GM19468 (cell line): ENCODE data around the gene BTBD6.

Experiments used
- ATAC-seq: cut with Tn5 transposase; IDR thresholded peaks from one replicate; pipeline ENCODE4 v1.9.1; 2021; ENCODE audit warnings: mild to moderate bottlenecking, moderate library complexity, moderate number of reproducible peaks; ENCODE audit not compliant: unreplicated experiment; ENCODE audit errors: extremely low read depth

Gene BTBD6

DNA sequence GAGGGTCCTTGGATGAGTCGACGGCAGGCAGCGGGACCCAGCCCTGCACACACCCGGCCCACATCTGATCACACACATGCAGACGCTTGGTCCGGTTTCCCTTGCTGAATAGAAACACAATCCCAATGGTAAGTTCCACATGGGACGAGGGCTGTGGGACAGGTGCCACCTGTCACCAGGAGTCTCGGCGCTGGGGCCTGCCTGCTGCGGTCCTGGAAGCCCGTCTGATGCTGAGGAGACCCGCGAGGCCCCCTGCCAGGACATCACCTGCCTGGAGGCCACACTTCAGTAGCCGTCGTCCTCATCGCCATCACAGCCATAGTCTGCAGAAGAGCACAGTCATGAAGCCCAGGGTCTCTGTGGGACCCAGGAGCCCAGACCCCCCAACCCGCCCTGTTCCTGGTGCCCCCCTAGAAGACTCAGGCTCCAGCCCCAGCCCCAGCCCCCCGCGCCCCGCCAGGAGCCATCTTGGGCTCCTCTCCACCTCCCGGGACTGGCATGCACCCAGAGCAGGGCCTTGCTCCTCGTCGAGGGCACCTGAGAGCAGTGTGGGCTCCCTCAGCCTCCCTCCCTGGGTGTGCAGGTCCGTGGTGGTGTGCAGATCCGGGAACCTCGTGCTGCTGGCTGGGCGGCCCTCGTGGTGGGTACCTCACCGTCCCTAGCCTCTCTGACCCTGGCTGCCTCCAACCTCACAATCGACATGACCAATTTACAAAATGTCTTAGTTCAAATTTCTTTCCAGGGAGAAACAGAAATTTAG, 37.9 kb upstream of the BTBD6 start:
- no peak for ATAC-seq

DNA sequence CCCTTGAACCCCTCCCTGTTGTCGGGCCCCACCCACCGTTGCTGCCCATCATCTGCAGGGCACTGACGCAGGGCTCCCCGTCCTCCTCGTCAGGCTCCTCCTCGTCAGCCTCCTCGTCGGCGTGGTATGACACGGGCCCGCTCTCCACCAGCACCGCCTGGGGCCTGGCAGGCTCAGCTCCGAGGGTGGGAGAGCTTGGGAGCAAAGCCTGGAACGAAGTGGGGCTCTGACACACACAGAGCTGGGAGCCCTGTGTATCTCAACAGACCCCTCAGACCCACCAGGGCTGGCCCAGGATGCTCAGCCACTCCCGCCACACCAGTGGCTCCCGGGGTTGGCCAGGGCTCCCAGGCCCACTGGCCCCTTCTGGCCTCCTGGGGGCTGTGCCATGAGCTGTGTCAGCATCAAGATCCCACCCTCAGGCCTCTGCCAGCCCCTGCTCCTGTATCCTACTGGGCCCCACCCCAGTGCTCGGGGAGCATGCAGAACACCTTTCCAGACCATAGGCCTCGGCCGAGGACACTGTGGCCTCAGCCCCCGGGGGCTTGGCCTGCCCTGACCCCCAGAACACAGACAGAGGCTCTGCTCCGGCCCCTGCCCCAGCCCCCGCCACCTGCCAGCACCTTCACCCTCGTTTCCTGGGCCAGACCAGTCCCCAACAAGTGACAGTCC, 37.1 kb upstream of the BTBD6 start:
- no peak for ATAC-seq

DNA sequence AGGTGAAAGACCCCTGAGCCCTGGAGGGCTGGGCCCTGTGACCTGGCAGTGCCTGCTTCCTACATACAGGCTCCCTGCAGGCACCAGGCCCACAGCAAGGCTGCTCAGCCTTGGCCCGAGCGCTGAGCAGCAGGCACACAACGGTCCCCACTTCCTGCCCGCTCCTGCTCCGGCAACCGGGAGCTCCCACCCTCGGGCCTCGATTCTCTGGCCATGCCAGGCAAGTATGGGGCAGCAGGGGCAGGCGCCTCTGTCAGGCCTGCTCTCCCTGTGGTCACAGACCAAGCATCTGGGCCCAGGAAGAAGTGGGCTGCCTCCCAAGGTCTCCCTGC, 36.6 kb upstream of the BTBD6 start:
- no peak for ATAC-seq

DNA sequence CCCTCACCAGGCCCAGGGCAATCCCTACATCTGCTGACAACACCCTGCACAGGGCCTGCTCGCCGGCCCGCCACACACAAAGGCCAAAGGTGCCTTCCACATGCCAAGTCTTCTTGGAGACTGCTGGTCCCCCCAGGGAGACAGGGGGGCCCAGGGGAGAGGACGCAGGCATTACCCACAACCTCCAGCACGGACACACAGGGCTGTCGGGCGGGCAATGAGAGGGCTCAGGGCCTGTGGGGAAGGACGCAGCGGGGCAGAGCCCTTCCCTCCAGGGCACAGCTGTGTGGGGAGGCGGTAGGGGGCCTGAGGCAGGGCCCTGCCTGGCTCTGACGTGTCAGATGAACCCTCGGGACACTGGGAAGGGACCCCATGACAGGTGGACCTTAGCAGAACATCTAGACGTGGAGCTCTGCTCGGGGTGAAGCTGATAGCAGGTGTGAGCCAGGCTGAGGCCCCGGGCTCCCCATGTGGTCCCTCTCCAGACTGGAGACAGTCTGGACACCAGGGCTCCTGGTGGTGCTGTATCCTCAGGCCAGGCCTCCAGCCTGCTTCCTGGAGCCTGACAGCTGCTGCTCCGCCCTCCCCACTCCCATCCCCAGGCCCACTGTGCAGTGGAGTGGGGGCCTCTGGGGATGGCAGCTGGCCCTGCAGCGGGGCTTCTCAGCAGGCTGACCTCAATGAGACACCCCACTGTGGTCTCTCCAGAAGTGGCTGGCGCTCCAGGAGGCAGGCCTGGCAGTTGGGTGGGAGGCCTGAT, 35.6 kb upstream of the BTBD6 start:
- no peak for ATAC-seq

DNA sequence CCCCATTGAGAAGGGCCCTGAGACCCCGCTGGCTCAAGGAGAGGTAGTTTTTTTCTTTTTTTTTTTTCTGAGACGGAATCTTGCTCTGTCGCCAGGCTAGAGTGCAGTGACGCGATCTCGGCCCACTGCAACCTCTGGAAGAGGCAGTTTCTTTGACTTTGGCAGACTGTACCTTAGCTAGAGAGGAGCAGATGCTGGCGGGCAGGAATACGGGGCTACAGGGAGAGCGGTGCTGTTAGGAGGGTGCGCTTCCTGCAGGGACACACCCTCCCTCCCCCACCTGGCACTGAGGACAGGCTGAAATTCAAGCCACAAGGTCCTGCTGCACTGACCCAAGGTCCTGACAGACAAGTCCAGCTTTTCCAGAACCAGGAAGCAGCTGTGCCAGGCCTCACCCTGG, 35.0 kb upstream of the BTBD6 start:
- no peak for ATAC-seq

DNA sequence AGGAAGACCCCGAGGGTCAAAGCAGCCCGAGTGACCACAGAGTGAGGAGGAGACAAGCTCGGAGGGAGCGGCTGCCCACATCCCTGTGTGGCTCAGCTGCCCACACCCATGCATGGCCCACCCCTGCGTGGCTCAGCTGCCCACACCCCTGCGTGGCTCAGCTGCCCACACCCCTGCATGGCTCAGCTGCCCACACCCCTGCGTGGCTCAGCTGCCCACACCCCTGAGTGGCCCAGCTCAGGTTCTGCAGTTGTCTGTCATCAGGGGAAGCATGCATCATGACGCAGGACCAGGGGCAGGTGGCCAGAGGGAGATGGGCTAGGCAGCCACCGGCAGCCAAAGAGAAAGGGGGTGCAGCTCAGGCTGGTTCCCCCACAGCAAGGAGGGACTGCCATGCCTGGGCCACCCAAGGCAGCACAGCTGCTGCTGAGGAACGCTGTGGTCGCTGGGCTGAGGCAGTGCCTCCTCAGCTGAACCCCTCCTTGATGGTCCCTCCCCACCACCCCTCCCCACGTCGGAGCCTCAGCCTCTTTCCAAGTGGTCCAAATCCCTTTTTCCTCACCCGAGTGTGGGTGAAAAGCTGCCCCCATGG, 33.9 kb upstream of the BTBD6 start:
- ATAC-seq, result no peak

DNA sequence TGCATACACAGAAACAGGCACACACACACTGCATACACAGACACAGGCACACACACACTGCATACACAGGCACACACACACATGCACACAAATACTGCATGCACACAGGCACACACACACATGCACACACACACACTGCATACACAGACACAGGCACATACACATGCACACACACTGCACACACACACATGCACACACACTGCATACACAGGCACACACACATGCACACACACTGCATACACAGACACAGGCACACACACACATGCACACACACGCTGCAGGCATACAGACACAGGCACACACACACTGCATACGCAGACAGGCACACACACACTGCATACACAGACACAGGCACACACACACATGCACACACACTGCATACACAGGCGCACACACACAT, 32.7 kb upstream of the BTBD6 start:
- no peak for ATAC-seq

DNA sequence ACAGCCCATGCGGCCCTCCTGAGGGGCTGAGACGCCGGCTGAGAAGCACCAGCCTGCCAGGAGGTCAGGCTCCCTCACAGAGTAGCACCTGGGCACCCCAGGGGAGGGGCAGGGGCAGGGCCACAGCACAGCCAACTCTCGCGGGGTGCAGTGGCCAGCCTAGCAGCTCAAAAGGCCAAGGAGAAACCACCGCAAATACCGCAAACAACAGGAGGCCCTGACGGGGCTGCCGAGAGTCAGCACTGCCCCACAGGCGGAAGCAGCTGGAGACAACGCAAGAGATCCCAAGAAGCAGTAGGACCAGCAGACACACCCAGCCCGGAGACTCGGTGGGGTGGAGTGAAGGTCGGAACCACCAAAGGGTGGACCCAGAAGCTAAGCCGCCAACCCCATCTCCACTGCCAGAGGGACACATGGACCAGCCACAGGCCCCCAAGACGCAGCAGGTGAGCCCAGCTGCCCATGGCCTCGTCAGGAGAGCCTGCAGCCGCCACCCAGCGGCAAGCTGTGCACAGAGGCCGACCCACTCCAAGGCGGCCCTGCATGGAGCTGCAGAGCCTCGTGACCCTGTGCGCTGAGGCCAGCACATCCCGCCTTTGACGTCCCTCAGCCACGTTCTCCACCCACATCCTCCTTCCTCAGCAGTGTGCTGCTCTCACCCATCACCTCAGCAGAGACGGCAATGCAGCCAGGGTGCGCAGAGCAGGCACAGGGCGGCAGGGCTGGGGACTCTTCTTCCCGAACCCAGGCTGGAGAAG, 31.7 kb upstream of the BTBD6 start:
- no peak for ATAC-seq

DNA sequence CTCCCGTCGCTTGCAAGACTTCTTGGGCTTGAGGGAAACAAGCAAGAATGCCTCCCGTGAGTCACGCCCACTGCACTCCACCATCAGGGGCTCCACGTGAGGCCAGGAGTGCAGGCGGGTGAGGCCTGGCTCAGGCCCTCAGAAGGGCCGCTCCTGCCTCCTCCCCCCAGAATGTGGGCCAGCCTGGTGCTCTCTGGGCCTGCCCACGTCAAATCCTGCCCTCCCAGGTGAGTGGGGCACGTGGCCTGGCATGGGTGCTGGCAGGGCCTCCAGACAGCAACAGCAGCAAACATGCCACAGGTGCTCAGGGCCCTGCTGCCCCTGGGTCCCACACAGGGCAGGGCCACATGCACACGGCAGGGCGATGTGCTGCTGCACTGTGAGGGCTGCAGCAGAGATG, 30.6 kb upstream of the BTBD6 start:
- no peak for ATAC-seq

DNA sequence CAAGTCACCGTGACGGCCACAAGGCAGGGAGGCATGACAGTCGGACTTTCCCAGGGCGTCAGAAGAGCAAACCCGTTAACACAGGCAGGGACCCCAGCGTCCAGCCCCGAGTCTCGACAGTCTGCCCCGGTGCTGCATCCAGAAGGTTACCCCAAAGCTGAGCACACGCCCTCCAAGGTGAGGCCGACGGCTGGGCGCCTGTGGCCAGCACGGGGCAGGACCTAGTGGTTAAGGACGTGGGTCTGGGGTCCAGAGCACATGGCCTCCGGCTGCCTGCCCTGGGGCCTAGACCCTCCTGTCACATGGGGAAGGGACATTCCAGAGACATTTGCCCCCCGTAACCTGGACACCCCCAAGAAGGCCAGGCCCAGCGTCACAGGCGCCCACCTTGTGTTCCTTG, 29.7 kb upstream of the BTBD6 start:
- ATAC-seq, result no peak

DNA sequence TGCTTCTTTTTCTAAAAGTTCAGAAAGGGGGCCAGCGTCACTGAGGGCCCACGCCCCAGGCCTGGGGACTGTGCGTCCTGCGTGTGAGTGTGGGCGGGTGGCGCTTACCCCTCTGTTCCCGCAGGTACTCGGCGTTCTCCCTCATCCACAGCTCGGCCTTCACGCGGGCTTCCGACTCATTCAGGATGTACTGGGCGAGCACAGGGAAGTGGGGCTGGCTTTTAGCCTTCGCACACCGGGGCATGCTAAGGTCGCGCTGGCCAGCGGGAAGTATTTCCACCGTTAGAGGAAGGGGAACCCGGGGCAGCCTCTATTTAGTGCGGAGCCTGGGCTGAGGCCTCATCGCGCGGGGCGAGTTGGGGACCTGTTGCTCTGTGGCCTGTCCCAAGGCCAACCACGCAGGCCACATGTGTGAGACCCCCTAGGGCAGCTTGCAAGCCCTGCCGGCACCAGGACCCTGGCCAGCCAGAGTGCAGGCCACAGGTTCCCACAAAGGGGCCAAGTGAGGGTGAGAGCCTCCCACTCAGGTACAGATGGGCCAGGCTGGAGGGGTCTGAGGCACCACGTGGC, 29.2 kb upstream of the BTBD6 start:
- ATAC-seq, result no peak

DNA sequence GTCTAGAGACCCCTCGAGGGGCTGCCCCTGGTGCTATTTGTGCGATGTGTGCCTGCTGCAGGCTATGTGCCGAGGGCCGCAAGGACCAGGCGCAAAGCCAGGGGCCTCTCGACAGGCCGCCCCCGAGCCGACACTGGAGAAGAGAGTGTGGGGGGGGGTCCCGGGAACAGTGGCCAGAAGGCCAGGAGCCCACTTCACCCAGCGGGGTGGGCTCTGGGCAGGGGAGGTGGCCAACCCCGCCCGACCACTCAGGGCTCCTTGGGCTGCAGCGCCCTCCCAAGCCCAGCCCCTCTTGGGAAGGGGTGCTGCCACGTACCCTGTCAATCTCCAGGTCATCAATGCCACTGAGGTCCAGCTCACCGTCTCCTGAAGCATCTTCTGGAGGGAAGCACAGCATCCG, 28.6 kb upstream of the BTBD6 start:
- ATAC-seq, result no peak

DNA sequence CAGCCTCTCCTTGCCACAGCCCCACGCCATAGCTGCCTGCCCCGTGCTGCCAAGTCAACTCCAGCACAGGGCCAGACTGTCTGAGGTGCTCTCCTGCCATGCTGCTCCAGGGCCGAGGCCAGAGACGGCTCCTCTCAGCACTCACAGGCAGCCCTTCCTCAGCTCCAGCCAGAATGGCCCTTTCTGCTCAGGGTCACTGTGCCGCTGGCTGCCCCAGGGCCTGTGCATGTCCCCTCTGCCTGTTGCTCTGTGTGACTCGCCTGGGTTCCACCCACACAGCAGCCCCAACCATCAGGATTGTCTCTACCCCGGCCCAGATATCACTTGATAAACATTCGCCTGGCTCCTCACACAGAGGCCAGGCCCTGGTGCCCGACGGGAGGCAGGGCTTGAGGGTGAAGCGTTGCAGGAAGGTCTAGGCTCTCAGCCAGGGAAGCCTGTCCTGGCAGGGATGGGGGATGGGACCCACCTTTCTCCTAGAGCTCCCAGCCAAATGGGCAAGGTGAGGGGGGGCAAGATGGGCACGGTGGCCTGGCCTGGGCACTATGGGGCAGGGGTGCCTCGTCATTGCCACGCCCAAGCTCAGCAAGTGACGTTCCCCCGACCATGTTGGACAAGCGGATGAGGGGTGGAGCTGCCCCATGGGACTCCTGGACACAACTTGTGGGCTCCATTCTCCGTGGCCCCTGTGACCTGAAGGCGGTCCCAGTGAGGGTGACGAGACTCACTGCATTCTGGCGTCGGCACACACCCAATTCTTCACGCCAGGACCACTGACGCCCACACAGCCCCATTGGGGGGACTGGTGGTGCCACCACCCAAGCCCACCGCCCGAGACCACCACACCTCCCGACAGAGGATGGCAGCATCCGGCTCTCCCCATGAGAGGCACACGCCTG, 27.4 kb upstream of the BTBD6 start:
- no peak for ATAC-seq

DNA sequence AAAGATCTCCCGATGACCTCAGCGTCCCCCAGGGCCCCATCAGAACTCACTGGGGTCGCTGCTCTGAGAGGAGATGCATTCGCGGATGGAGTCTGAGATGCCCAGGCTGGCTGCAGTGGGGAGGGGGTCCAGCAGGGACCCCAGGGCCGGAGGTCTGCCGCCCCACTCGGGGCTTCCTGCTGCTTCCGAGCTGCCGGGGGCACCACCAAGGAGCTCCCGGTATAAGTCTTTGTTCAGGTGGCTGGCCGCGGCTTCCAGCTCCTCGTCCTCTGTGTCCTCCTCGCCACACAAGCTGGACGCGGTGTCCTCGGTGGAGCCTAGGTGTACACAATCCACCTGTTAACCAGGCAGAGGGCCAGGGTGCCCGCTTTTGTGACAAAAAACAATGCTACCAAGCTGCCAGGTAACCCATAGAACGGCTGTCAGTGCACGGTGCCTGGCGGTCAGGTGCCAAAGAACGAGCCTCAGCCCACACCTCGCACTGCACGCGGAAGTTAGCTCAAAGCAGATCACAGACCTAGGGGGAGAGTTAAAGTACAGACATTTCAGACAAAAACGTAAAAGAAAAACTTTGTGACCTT, 26.6 kb upstream of the BTBD6 start:
- no peak for ATAC-seq

DNA sequence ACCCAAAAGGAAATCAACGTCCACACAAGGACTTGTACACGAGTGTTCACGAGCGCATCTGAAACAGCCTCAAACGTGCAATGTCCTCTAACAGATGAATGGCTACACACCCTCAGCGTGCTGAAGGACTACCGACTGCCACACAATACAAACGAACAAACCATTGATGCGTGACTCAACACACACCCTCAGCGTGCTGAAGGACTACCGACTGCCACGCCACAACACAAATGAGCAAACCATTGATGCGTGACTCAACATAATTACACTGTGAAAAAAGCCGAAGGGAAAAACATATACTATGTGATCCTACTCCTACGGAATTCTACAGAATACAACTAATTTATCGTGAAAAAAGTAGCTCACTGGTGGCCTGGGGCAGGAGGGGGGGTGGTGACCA, 25.1 kb upstream of the BTBD6 start:
- ATAC-seq, result no peak

DNA sequence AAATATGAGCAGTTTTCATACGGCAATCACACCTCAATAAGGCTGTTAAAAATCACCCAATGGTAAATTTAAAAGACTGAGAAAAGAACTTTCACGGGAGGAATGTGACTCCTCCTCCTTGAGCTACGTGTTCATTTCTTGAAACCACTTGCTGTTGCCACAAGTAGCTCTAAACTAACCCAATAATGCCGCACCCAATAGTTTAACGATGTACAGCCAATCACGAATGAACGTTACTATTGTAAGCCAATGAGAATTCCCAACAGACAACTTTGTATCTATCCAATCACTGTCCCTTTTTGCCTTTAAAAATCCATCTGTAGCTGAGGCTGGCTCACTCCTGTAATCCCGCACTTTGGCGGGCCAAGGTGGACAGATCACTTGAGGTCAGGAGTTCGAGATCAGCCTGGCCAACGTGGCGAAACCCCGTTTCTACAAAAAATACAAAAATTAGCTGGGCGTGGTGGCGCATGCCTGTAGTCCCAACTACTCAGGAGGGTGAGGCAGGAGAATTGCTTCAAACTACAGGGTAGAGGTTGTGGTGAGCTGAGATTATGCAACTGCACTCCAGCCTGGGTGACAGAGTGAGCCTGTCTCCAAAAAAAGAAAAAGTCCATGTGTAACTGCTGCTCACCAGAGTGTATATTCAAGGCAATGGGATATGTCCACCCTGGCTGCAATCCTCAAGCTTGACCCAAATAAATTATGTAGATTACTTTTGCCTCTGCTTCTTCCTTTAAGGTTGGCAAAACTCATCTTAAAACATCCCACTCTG, 24.4 kb upstream of the BTBD6 start:
- no peak for ATAC-seq

DNA sequence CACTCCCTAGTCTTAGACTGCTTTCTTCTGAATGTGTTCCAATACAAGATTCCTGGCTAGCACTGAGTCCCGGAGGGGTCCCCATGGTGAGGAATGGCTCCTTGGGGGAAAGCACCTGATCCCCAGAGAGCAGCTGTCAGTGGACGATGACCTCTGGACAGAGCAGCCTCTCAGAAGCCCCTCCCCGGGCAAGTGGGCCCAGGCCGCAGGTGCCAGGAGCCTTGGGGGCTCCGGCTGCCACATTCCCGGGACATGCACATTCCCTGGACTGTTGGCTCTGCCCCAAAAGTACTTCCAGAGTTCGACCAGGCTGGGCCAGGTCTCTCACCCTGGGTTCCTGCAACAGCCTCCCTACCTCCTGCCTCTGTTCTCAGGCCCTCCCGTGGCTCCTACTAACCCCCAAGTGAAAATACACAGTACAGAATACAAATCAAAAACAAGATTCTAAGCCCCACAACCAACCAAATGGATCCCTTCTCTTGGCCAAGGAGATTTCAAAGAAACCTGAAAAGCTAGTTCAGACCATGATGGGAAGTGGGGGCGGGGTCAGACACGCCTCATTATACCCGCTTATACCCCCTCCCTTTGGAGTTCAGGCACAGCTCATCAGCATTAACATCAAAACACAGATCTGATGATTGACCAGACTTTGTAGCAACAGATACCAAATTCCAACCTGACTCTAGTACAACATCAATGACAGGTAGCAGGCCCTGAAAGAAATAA, 23.3 kb upstream of the BTBD6 start:
- ATAC-seq, result no peak
